SK-N-SH treated with all-trans-retinoic acid at 6 μM for 48 hours (cell line): ENCODE measurements around the gene EPB41L2.

Source experiments
- ARNTL ChIP-seq: fragments of 450-650 bp; formaldehyde crosslinking; IDR thresholded peaks from 2 replicates; pipeline ENCODE4 v1.5.0; 2020; ENCODE audit warnings: low read depth, mild to moderate bottlenecking, moderate library complexity, borderline replicate concordance
- RARB ChIP-seq: fragments of 250-450 bp; sonication (Bioruptor Pico); IDR thresholded peaks from 2 replicates; pipeline ENCODE4 v1.8.0; 2021; ENCODE audit warnings: mild to moderate bottlenecking, moderate library complexity
- TCF4 ChIP-seq: fragments of 250-450 bp; sonication (Bioruptor Pico); IDR thresholded peaks from 2 replicates; pipeline ENCODE4 v1.8.0; 2021; ENCODE audit warnings: mild to moderate bottlenecking, moderate library complexity, borderline replicate concordance
- TOX ChIP-seq: fragments of 250-450 bp; sonication (Bioruptor Pico); IDR thresholded peaks from 2 replicates; pipeline ENCODE4 v1.8.0; 2021; ENCODE audit warnings: mild to moderate bottlenecking, moderate library complexity, borderline replicate concordance
- TSHZ2 ChIP-seq: fragments of 250-450 bp; sonication (Bioruptor Pico); IDR thresholded peaks from 2 replicates; pipeline ENCODE4 v1.5.0; 2020; ENCODE audit warnings: mild to moderate bottlenecking, moderate library complexity
- ZC3H10 ChIP-seq: fragments of 250-450 bp; sonication (Bioruptor Pico); IDR thresholded peaks from 2 replicates; pipeline ENCODE4 v1.5.1; 2021; ENCODE audit warnings: mild to moderate bottlenecking, moderate library complexity
- ZFP3 ChIP-seq: fragments of 250-450 bp; sonication (Bioruptor Pico); IDR thresholded peaks from 2 replicates; pipeline ENCODE4 v1.5.0; 2020; ENCODE audit warnings: mild to moderate bottlenecking, moderate library complexity
- ZNF70 ChIP-seq: fragments of 450-650 bp; formaldehyde crosslinking; IDR thresholded peaks from 2 replicates; pipeline ENCODE4 v1.5.0; 2020; ENCODE audit warnings: mild to moderate bottlenecking, moderate library complexity
- TF ChIP-seq, protein P1 (sequence below): fragments of 250-450 bp; sonication (Bioruptor Pico); IDR thresholded peaks from 2 replicates; pipeline ENCODE4 v1.8.0; 2021; ENCODE audit warnings: low read depth, mild to moderate bottlenecking, moderate library complexity, borderline replicate concordance

DNA sequence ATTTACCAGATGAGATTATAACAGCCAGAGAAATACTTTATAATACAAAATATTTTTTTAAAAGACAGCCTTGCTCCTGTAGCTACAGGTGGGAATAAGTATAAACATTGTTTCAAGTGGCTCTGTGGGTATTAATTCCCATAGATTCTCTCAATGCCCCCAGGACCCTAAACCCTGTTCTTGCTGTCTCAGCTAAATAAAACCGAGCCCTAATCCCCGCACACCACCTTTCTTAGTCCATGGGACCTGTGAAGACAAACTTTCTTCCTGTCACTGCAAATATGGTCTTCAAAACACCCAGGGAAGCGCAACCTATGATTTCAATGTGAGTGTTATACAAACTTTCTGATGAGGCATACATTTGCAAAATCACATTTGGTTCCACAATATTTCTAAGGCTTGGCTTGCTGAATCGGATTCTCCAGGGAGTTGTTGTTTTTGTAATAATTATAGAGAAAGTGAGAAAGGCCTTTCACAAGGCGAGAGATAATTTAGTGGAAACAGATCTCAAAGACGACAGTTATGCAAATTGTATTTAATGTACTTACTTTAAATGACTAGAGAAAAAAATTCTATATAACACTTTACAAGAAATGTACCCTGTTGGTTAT is 224.7 kb downstream of the EPB41L2 start:
- no peak for TF ChIP-seq ARNTL (CRISPR knock-in tag)
- no peak for TF ChIP-seq RARB (CRISPR knock-in tag)
- no peak for TF ChIP-seq TCF4 (CRISPR knock-in tag)
- no peak for TF ChIP-seq ZNF70 (CRISPR knock-in tag)
- TF ChIP-seq TOX (CRISPR knock-in tag), result no peak
- TF ChIP-seq ZC3H10 (CRISPR knock-in tag), result no peak
- TF ChIP-seq, protein P1, sequence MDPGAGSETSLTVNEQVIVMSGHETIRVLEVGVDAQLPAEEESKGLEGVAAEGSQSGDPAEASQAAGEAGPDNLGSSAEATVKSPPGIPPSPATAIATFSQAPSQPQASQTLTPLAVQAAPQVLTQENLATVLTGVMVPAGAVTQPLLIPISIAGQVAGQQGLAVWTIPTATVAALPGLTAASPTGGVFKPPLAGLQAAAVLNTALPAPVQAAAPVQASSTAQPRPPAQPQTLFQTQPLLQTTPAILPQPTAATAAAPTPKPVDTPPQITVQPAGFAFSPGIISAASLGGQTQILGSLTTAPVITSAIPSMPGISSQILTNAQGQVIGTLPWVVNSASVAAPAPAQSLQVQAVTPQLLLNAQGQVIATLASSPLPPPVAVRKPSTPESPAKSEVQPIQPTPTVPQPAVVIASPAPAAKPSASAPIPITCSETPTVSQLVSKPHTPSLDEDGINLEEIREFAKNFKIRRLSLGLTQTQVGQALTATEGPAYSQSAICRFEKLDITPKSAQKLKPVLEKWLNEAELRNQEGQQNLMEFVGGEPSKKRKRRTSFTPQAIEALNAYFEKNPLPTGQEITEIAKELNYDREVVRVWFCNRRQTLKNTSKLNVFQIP (CRISPR knock-in tag), result no peak
- TF ChIP-seq TSHZ2 (CRISPR knock-in tag), result no peak
- TF ChIP-seq ZFP3 (CRISPR knock-in tag), result no peak
